Hepatocyte (in vitro differentiated cells): Measurements from ENCODE around the gene WSCD1.

ENCODE experiments used
- EZH2 ChIP-seq: fragments of 200-600 bp; sonication (generic); IDR thresholded peaks from 2 replicates; pipeline ENCODE4 v1.6.1; 2016; ENCODE audit warnings: antibody characterized with exemption, mild to moderate bottlenecking, borderline replicate concordance
- EZH2phosphoT487 ChIP-seq: fragments of 200-600 bp; sonication (generic); IDR thresholded peaks from one replicate; pipeline ENCODE4 v1.6.1; 2018; ENCODE audit warnings: antibody characterized with exemption, mild to moderate bottlenecking, low read depth, moderate library complexity; ENCODE audit not compliant: unreplicated experiment, severe bottlenecking
- TF ChIP-seq, protein P1 (sequence below): fragments of 200-600 bp; sonication (generic); IDR thresholded peaks from 2 replicates; pipeline ENCODE4 v1.5.1; 2016; ENCODE audit warnings: antibody characterized with exemption, mild to moderate bottlenecking; ENCODE audit not compliant: poor library complexity

DNA sequence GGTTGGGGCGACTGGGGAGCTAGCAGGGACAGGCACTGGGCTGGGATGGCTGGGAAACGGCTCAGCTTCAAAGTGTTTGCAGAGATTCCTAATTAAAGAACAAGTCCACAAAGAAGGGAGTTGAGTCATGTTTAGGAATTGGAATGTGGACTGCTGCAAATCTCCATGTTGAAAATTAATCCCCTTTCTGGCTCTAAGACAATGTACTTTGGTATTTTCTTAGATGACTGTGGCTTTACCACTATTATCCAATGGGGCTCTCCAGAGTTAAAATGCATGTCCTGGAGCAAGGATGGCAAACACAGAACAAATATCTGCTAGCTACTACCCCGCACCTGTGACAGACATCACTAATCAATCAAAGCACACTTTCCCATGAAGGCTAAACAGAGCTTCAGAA lies 22.2 kb upstream of the WSCD1 start:
- TF ChIP-seq, protein P1, sequence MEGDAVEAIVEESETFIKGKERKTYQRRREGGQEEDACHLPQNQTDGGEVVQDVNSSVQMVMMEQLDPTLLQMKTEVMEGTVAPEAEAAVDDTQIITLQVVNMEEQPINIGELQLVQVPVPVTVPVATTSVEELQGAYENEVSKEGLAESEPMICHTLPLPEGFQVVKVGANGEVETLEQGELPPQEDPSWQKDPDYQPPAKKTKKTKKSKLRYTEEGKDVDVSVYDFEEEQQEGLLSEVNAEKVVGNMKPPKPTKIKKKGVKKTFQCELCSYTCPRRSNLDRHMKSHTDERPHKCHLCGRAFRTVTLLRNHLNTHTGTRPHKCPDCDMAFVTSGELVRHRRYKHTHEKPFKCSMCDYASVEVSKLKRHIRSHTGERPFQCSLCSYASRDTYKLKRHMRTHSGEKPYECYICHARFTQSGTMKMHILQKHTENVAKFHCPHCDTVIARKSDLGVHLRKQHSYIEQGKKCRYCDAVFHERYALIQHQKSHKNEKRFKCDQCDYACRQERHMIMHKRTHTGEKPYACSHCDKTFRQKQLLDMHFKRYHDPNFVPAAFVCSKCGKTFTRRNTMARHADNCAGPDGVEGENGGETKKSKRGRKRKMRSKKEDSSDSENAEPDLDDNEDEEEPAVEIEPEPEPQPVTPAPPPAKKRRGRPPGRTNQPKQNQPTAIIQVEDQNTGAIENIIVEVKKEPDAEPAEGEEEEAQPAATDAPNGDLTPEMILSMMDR, result no peak
- TF ChIP-seq EZH2 (no peak), EZH2phosphoT487 (no peak)
